ENCODE data around the gene HEATR9. TPM values are rescaled to one million over a fixed set of nuclear protein-coding genes. Genes with fewer than 3 reads are reported as not detected.

Gene HEATR9
- total and polyA plus RNA-seq, 2 of the 13 experiments (the other 11 are each of a cell fraction or from before 2014, with no cell fraction given): not detected

GRCh38 chr17:35875072-35875799 lies 6.5 kb upstream of the HEATR9 start (continued):
- TF ChIP-seq HNF1A (IDR thresholded peaks at IDR 0.05; ENCODE audit: low read depth) (no peak), HNF1A (CRISPR knock-in tag; IDR thresholded peaks at IDR 0.05; ENCODE audit: borderline replicate concordance) (no peak), BCL6 (CRISPR knock-in tag; IDR thresholded peaks at IDR 0.05) (peak; percentile 40; the same call in 1 of the 2 replicates), ATF4 (CRISPR knock-in tag; IDR thresholded peaks at IDR 0.05) (no peak), ARNT (IDR thresholded peaks at IDR 0.05) (no peak), ZMAT3 (CRISPR knock-in tag; conservative IDR thresholded peaks at IDR 0.05) (no peak), MTA1 (CRISPR knock-in tag; IDR thresholded peaks at IDR 0.05; ENCODE audit: borderline replicate concordance) (no peak), MTF2 (CRISPR knock-in tag; IDR thresholded peaks at IDR 0.05; ENCODE audit: borderline replicate concordance) (no peak), RFX1 (IDR thresholded peaks at IDR 0.05) (no peak), ZFP41 (CRISPR knock-in tag; IDR thresholded peaks at IDR 0.05; ENCODE audit: borderline replicate concordance) (no peak), MYNN (CRISPR knock-in tag; IDR thresholded peaks at IDR 0.05; ENCODE audit: low read depth) (no peak), ZNF672 (CRISPR knock-in tag; IDR thresholded peaks at IDR 0.05) (no peak), PRPF4 (IDR thresholded peaks at IDR 0.05; ENCODE audit: low read depth, low read length, poor library complexity, severe bottlenecking) (no peak), CBFB (CRISPR knock-in tag; IDR thresholded peaks at IDR 0.05) (no peak), ZSCAN9 (CRISPR knock-in tag; IDR thresholded peaks at IDR 0.05; ENCODE audit: borderline replicate concordance) (no peak), CEBPG (CRISPR knock-in tag; IDR thresholded peaks at IDR 0.05) (no peak), GMEB1 (CRISPR knock-in tag; IDR thresholded peaks at IDR 0.05; ENCODE audit: borderline replicate concordance) (no peak), ZNF549 (CRISPR knock-in tag; IDR thresholded peaks at IDR 0.05) (no peak), CSRNP1 (CRISPR knock-in tag; IDR thresholded peaks at IDR 0.05) (no peak), CHD4 (IDR thresholded peaks at IDR 0.05; ENCODE audit: borderline replicate concordance, low read length) (no peak), ARNT2 (CRISPR knock-in tag; IDR thresholded peaks at IDR 0.05; ENCODE audit: low read depth) (no peak), NCOR1 (IDR thresholded peaks at IDR 0.05; ENCODE audit: borderline replicate concordance, low read length) (peak; percentile 23; the same call in 1 of the 2 replicates), KDM6A (CRISPR knock-in tag; IDR thresholded peaks at IDR 0.05; ENCODE audit: low read depth) (no peak), ZNF709 (CRISPR knock-in tag; IDR thresholded peaks at IDR 0.05) (no peak)

Data from HepG2 (cell line).